NCI-H2196 (cell line): Measurements from ENCODE around the gene NT5C.

Experiments used
- DNase-seq: peaks from one replicate; lab custom pipeline; 2025; ENCODE audit not compliant: unreplicated experiment; lab: John Stamatoyannopoulos, UW

Gene NT5C

DNA sequence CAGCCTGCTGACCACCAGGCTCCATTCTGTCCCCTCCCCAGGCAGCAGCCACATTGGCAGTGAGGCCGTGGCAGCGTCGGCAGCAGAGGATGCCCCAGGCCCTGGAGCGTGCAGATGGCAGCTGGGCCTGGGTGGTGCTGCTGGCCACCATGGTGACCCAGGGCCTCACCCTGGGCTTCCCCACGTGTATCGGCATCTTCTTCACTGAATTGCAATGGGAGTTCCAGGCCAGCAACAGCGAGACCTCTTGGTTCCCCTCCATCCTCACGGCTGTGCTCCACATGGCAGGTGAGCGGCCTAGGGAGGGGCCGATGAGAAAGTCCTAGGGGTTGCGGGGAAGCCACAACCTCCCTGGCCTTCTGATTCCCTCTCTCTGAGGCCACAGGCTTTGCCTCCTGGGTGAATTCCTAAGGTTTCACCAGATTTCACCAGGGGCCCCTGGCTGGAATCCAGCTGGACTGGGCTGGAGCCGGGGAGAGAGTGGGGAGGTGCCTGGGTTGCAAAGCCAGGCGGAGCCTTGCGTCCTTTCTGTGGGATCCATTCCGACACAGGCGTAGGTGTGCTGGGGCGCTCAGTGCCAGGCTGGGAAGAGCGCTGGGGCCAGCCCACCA is 37.9 kb downstream of the NT5C start:
- no peak for DNase-seq

GRCh38 chr17:75091855-75092327 is 39.7 kb downstream of the NT5C start:
- DNase-seq = no peak

DNA sequence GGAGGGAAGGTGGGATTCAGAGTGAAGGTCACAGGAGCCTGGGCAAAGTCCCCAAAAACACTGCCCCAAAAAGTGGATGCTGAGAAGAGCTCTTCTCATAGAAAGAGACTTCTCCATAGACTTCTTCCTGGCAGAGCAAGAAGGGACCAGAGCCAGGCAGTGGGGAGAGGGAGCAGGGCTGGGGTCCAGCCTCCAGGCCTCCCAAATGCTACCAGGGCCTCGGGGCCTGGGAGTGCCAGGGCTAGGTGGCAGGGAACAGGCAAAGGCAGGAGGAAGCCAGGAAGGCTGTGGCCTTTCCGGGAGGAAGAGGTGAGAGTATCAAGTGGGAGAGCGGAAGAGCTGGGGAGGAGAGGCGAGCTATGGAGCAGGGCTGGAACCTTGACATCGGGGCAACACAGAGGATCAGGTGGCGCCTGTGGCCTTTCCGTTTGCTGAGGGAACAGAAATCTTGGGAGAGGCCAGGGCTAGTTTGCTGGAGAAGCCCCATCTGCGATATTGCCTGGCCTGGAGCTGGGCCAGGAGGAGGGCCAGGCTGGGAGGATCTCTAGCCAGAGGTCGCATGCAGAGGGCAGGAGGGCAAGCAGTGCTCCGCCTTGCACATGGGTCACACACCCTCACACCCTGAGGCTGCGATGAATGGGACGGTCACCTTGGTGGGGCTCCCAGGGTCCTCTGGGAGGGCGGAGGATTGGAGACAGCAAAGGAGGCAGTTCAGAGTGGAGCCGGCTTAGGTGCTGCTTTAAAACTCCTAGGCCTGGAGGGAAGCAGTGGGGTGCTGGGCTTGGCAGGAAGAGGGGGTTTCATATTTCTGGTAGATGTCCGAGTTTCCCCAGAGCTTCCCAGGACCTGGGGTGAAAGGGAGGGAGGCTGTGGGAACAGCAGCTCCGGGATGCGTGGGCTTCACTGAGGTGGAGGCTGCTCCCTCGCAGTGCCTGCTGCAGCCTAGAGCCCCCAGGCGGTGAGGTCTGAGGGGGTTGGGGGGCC is 40.4 kb downstream of the NT5C start:
- no peak for DNase-seq

- no peak for DNase-seq
Observed at GRCh38 chr17:75088465-75089417, 42.8 kb downstream of the NT5C start.

GRCh38 chr17:75087558-75088453 is 43.7 kb downstream of the NT5C start, which contains the start of gene SLC16A5:
Gene SLC16A5, plus strand, starts transcription at chr17:75087954. Its CDS starts 5,683 bp downstream, at chr17:75093637.
- no peak for DNase-seq

DNA sequence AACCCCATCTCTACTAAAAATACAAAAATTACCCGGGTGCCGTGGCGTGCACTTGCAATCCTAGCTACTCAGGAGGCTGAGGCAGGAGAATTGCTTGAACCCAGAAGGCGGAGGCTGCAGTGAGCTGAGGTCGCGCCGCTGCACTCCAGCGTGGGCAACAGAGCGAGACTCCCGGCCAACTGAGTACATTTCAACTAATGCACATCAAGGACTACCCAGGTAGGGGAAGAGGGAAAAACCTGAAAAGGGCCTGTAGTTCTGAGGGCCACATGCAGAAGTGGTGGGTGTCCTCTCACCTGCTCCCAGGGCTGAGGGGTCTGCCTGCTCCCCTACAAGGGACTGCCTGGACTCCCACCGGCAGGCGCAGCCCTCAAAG is 44.4 kb downstream of the NT5C start:
- DNase-seq = no peak

DNA sequence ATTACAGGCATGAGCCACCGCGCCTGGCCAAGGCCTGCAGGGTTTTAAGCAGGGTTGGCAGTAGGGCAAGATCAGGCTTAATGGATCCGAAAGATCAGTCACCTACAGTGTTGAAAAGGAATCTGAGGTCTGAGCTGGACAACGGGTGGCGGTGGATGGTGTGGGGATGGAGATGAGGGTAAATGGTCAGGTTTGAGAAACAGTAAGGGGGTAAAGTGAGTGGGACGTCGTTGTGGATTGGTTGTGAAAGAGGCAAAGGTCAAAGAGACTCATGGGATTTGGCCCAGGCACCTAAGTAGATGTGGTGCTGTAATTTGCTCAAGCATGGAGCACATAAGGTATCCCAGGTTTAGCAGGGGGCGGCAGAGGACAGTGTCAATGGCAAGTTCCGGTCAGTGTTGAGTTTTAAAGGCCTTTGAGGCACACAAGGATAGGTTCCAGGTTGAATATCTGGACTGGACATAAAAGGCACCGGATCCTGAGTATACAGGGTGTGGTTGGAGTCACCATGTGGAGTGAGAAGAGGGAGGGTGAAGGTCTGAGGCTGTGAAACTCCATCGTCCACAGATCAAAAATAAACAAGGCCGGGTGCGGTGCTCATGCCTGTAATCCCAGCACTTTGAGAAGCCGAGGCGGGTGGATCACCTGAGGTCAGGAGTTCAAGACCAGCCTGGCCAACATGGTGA is 44.9 kb downstream of the NT5C start:
- DNase-seq = no peak

DNA sequence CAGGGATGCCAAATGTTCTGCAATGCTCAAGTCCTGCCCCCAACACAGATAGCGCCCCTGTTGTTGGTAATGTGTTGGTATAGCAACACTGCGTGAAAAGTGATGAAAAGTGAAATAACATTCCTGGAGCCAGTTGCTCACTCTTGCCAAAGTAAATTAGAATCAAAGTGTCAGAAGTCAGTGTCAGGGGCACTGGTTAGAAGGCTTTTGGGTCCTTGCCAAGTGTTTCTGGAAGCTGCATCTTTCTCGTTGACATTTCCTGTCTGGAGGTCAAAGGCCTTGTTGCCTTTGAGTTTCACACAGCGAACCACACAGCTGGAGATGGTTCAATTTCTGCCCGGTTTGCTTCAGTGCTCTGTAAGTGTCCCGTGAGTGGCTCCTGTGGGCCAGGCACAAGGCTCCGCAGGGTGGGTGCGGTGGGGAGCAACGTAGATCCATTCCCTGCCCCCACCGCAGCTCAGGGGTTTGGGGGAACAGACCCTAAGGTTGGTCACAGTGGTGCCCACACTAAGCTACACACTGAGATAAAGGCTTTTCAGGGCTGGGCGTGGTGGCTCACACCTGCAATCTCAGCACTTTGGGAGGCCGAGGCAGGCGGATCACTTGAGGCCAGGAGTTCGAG is 47.4 kb downstream of the NT5C start:
- DNase-seq = peak; percentile 48

- no peak for DNase-seq
Observed at GRCh38 chr17:75082683-75083082, 48.9 kb downstream of the NT5C start.

- no peak for DNase-seq
Observed at GRCh38 chr17:75081611-75082540, 49.7 kb downstream of the NT5C start.
